Ishikawa (cell line): ENCODE data around the gene EXPH5.

Experiments used
- CEBPB ChIP-seq: IDR thresholded peaks from 2 replicates; pipeline ENCODE4 v1.6.1; 2012
- CREB1 ChIP-seq: IDR thresholded peaks from 2 replicates; pipeline ENCODE4 v1.6.1; 2012; ENCODE audit warnings: low read depth
- EGR1 ChIP-seq: IDR thresholded peaks from 2 replicates; pipeline ENCODE4 v1.6.1; 2012
- EP300 ChIP-seq: IDR thresholded peaks from 2 replicates; pipeline ENCODE4 v1.6.1; 2012; ENCODE audit warnings: borderline replicate concordance
- FOXM1 ChIP-seq: IDR thresholded peaks from 2 replicates; pipeline ENCODE4 v1.6.1; 2012; ENCODE audit warnings: low read depth, borderline replicate concordance
- MAX ChIP-seq: IDR thresholded peaks from 2 replicates; pipeline ENCODE4 v1.6.1; 2012
- NFIC ChIP-seq: IDR thresholded peaks from 2 replicates; pipeline ENCODE4 v1.6.1; 2012
- RAD21 ChIP-seq: IDR thresholded peaks from 2 replicates; pipeline ENCODE4 v1.6.1; 2012; ENCODE audit warnings: low read depth
- REST ChIP-seq: IDR thresholded peaks from 2 replicates; pipeline ENCODE4 v1.6.1; 2012; ENCODE audit warnings: low read depth, mild to moderate bottlenecking
- TAF1 ChIP-seq: IDR thresholded peaks from 2 replicates; pipeline ENCODE4 v1.6.1; 2012; ENCODE audit warnings: low read depth, mild to moderate bottlenecking
- TCF12 ChIP-seq: IDR thresholded peaks from 2 replicates; pipeline ENCODE4 v1.6.1; 2012; ENCODE audit warnings: low read depth
- TEAD4 ChIP-seq: IDR thresholded peaks from 2 replicates; pipeline ENCODE4 v1.6.1; 2012
- YY1 ChIP-seq: IDR thresholded peaks from 2 replicates; pipeline ENCODE4 v1.6.1; 2012; ENCODE audit warnings: low read depth
- ZBTB7A ChIP-seq: IDR thresholded peaks from 2 replicates; pipeline ENCODE4 v1.6.1; 2012; ENCODE audit warnings: low read depth
- TF ChIP-seq, protein P1 (sequence below): IDR thresholded peaks from 2 replicates; pipeline ENCODE4 v1.6.1; 2012

The EXPH5 gene

DNA sequence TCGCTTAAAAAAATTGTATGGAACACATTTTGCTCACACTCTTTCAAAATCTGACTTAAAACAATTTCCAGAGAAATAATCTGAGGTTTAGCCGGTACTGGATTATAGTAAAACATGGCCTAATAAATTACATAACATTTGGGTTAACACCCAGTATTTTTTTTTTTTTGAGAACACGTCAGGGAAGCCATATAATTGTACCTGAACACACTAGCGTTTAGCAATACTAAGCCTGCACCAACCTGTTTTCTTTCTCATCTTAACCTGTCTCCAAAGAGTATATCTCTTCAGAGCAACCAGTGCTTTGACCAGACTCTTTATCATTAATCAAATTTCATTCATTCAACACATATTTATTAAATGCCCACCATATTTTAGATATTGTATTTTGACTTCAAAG, 93.4 kb downstream of the EXPH5 start:
- TF ChIP-seq MAX (no peak), TEAD4 (no peak), CEBPB (no peak), REST (no peak), NFIC (no peak), CREB1 (no peak), FOXM1 (no peak)

DNA sequence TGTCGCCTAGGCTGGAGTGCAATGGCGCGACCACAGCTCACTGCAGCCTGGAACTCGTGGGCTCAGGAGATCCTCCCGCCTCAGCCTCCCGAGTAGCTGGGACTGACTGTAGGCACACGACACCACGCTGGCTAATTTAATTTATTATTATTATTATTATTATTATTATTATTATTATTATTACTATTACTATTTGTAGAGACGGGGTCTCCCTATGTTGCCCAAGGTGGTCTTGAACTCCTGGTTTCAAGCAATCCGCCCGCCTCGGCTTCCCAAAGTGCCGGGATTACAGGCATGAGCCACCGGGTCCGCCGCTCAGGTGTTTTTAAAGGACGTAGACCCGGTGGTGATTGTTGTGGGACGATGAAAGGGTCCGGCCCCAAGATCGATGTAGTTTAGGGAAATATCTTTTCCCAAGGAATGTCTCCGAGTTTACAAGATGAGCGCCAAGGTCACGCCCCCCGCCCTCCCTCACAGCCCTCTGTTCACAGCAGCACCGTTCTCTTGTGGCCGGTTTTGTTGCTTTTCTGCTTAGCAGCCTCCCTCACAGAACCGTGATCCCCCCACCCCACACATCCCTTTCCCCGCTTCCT, 94.7 kb downstream of the EXPH5 start:
- TF ChIP-seq, protein P1, sequence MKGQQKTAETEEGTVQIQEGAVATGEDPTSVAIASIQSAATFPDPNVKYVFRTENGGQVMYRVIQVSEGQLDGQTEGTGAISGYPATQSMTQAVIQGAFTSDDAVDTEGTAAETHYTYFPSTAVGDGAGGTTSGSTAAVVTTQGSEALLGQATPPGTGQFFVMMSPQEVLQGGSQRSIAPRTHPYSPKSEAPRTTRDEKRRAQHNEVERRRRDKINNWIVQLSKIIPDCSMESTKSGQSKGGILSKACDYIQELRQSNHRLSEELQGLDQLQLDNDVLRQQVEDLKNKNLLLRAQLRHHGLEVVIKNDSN, result no peak
- TF ChIP-seq RAD21, result no peak
- TF ChIP-seq NFIC, result no peak
- TF ChIP-seq MAX, result no peak
- no peak for TF ChIP-seq TAF1
- TF ChIP-seq CREB1, result no peak
- TF ChIP-seq REST, result no peak
- TF ChIP-seq EGR1, result no peak
- TF ChIP-seq YY1, result no peak
- no peak for TF ChIP-seq CEBPB
- TF ChIP-seq TCF12, result no peak

- TF ChIP-seq ZBTB7A (peak; percentile 94), EP300 (no peak), NFIC (no peak), MAX (peak; percentile 69)
These were observed 95.3 kb downstream of the EXPH5 start, which contains the start of gene POGLUT3 for GRCh38 chr11:108498046-108498815. TSS of gene POGLUT3 (minus strand) at chr11:108498384. CDS start at chr11:108498366, 18 bp downstream.

DNA sequence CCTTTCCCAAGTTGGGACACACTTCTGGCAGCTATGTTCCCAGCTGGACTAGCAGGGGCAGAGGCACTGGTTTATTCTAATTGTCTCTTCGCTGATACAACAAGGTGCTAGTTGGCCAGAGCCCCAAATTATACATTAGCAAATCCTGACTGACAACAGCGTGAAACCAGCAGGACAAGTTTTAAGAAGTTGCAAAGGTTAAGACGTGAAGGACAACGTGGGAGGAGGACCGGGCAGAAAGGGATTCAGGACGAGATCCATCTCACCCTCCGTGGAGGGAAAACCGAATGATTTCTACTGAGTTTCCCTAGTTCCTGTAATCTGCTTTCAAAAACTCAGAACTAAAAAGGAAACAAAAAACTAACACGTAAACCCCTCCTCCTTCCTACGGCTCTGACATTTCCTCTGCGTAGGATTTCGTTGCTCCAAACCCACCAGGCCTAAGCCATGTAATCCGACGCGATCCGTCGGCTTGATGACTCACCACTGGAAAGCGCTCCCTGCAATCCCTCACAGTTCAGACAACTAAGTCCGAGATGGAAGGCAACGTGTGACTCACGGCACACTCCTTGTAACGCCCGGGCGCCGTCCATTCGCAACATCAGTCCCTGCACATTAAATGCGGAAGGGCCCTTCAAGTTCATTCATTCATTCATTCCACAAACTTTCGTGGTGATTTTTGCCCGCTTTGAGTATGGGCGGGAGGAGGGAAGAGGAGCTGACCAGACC, 96.1 kb downstream of the EXPH5 start:
- TF ChIP-seq RAD21 (0 out of 2 replicates have a peak, but pooled peaks have one; percentile 5), REST (no peak), NFIC (peak; percentile 53), CREB1 (peak; percentile 69; the same call in 1 of the 2 replicates), TCF12 (0 out of 2 replicates have a peak, but pooled peaks have one; percentile 14), MAX (peak; percentile 85), TEAD4 (peak; percentile 49; the same call in 1 of the 2 replicates), YY1 (0 out of 2 replicates have a peak, but pooled peaks have one; percentile 30), FOXM1 (no peak), ZBTB7A (no peak; the same call in 1 of the 2 replicates), CEBPB (no peak; the same call in 1 of the 2 replicates), TAF1 (peak; percentile 62), EP300 (peak; percentile 49; the same call in 1 of the 2 replicates), EGR1 (peak; percentile 16; the same call in 1 of the 2 replicates)
- TF ChIP-seq, protein P1, result peak; percentile 34
